Activated CD4-positive, alpha-beta T cell treated with anti-CD3 and anti-CD28 coated beads for 36 hours (primary cell): ENCODE data around the gene ACTG2. TPM values are rescaled to one million over a fixed set of nuclear protein-coding genes. Genes with fewer than 3 reads are reported as not detected.

ENCODE experiments used
- ATAC-seq: fragments of 200-7000 bp; cut with Tn5 transposase; one replicate; pipeline ENCODE4 v1.10.0; 2021; ENCODE audit warnings: mild to moderate bottlenecking, moderate library complexity
- CTCF ChIA-PET: fragments of 350-600 bp; sonication (Branson Sonifier 250); formaldehyde crosslinking; loops from one replicate; lab custom pipeline; 2021; ENCODE audit warnings: antibody characterized with exemption; lab: Charles Lee
- POLR2A ChIA-PET: fragments of 350-600 bp; sonication (Branson Sonifier 250); formaldehyde crosslinking; loops from one replicate; lab custom pipeline; 2021; ENCODE audit warnings: antibody characterized with exemption, inconsistent platforms; lab: Charles Lee
- DNase-seq: peaks from one replicate; pipeline ENCODE4 v3.0.0-alpha.2; 2020
- H3K27ac Mint-ChIP-seq: one replicate; pipeline ENCODE4 v1.8.0; 2021; ENCODE audit warnings: mixed read lengths
- H3K27me3 Mint-ChIP-seq: one replicate; pipeline ENCODE4 v1.8.0; 2021; ENCODE audit warnings: mixed read lengths
- H3K36me3 Mint-ChIP-seq: one replicate; pipeline ENCODE4 v1.8.0; 2021; ENCODE audit warnings: low read depth, mixed read lengths
- H3K4me1 Mint-ChIP-seq: one replicate; pipeline ENCODE4 v1.8.0; 2021; ENCODE audit warnings: mixed read lengths
- H3K4me3 Mint-ChIP-seq: one replicate; pipeline ENCODE4 v1.8.0; 2021; ENCODE audit warnings: mild to moderate bottlenecking, moderate library complexity, mixed read lengths
- H3K9me3 Mint-ChIP-seq: one replicate; pipeline ENCODE4 v1.8.0; 2021; ENCODE audit warnings: low read depth, mixed read lengths
- intact Hi-C, 2 experiments: fragments of 100-400 bp; cut with DNase I in 1 of 2; cut with micrococcal nuclease in 1 of 2; formaldehyde crosslinking; loops; one replicate each; pipeline versions ENCODE4 v1.14.2 to v1.15.1; 2022 to 2024; cut with DNase I, micrococcal nuclease
- total RNA-seq, 2 experiments: library from RNA; stranded (reverse); gene quantifications; one replicate each; pipeline ENCODE4 v1.2.3, GENCODE V29; 2021

ACTG2 gene
- total RNA-seq, 2 experiments from 2014 or later, result 0.14 TPM; not detected in 1

GRCh38 chr2:73968357-73968937, 75.6 kb downstream of the ACTG2 start:
- Mint-ChIP-seq H3K36me3 (no peaks in the 10 kb centered on the region), H3K9me3 (no peaks in the 10 kb centered on the region), H3K27me3 (no peaks in the 10 kb centered on the region), H3K4me1 (peaks cover 73% of the 10 kb centered on the region), H3K4me3 (no peak overlapping the region), H3K27ac (no peak overlapping the region)
- CTCF ChIA-PET, result interaction anchor here (0.5 to 2.1 kb wide), 3 partner anchors 11 to 128 kb away, joined by 3 to 6 read pairs (median 4); no protein-coding TSS in a partner anchor
- no peak for ATAC-seq
- no peak for DNase-seq
- POLR2A ChIA-PET, result no interaction called here
- intact Hi-C loops, result no loop called here

GRCh38 chr2:73969356-73969755, 76.5 kb downstream of the ACTG2 start:
- H3K27me3 Mint-ChIP-seq, result no peaks in the 10 kb centered on the region
- peak; percentile 67 for DNase-seq
- intact Hi-C loops, result no loop called here
- peaks cover 64% of the 10 kb centered on the region for H3K4me1 Mint-ChIP-seq
- ChIA-PET CTCF (interaction anchor here (1.1 to 2.1 kb wide), 3 partner anchors 17 to 145 kb away, joined by 3 to 6 read pairs (median 5); no protein-coding TSS in a partner anchor), POLR2A (interaction anchor here (1.5 kb wide), 1 partner anchor 32 kb away, joined by 3 read pairs; no protein-coding TSS in a partner anchor)
- peak; percentile 44 for ATAC-seq
- H3K27ac Mint-ChIP-seq, result no peak overlapping the region
- H3K36me3 Mint-ChIP-seq, result no peaks in the 10 kb centered on the region
- H3K9me3 Mint-ChIP-seq, result no peaks in the 10 kb centered on the region
- H3K4me3 Mint-ChIP-seq, result no peak overlapping the region

Other genes starting within 250 kb of the ACTG2 start
- gene TPRKB, start 155.7 kb upstream of the ACTG2 start, total RNA-seq, result 10 to 100 TPM; 23.3 to 35.3 TPM
- 10 to 100 TPM; 27.6 to 33.5 TPM for gene DUSP11, start 112.9 kb upstream of the ACTG2 start, total RNA-seq
- not detected for gene C2orf78, start 108.8 kb upstream of the ACTG2 start, total RNA-seq
- gene STAMBP, start 64.0 kb upstream of the ACTG2 start, total RNA-seq, result 100 to 1,000 TPM; 104 to 111 TPM
- gene DGUOK, start 33.9 kb downstream of the ACTG2 start, total RNA-seq, result 100 to 1,000 TPM in 1 of 2 experiments, 10 to 100 TPM in 1; 97.6 to 119 TPM
- 10 to 100 TPM; 15.0 to 17.3 TPM for gene TET3, start 91.9 kb downstream of the ACTG2 start, total RNA-seq